Upper lobe of right lung (tissue), 1 donor: ENCODE data around the gene MRPL28. TPM values are rescaled to one million over a fixed set of nuclear protein-coding genes. Genes with fewer than 3 reads are reported as not detected.
A peak's percentile ranks its signal among the peaks of the same experiment; 100 is the strongest.

Experiments used
- ATAC-seq: fragments of 200-7000 bp; cut with Tn5 transposase; one replicate; pipeline ENCODE4 v1.9.1; 2020; ENCODE audit warnings: mild to moderate bottlenecking, moderate library complexity
- DNase-seq: peaks from one replicate; pipeline ENCODE4 v3.0.0-alpha.2; 2020
- H3K27ac ChIP-seq: fragments of 200-600 bp; one replicate; pipeline ENCODE4 v1.8.0; 2022
- H3K27me3 ChIP-seq: fragments of 200-600 bp; one replicate; pipeline ENCODE4 v1.8.0; 2022; ENCODE audit warnings: mild to moderate bottlenecking
- H3K36me3 ChIP-seq: fragments of 200-600 bp; one replicate; pipeline ENCODE4 v1.8.0; 2022
- H3K4me1 ChIP-seq: fragments of 200-600 bp; one replicate; pipeline ENCODE4 v1.8.0; 2022
- H3K4me3 ChIP-seq: fragments of 200-600 bp; one replicate; pipeline ENCODE4 v1.8.0; 2022; ENCODE audit warnings: mild to moderate bottlenecking
- H3K9me3 ChIP-seq: fragments of 200-600 bp; one replicate; pipeline ENCODE4 v1.8.0; 2022
- CTCF ChIP-seq: fragments of 200-600 bp; IDR thresholded peaks from one replicate; pipeline ENCODE4 v1.8.0; 2022; ENCODE audit warnings: antibody characterized with exemption
- intact Hi-C: fragments of 100-400 bp; cut with DNase I; formaldehyde crosslinking; loops from one replicate; pipeline ENCODE4 v1.11.0; 2022
- total RNA-seq: library from RNA; stranded (reverse); fragmentation: NEBNext Ultra II Directional; extraction: Animal tissue kit (Norgen Biotek cat#: 25700); gene quantifications from one replicate; pipeline ENCODE4 v1.2.1, GENCODE V29; 2021
- donor health status: DM: no; HTN: yes; CAD: no; lungs with severe emphysema.

MRPL28 gene
- total RNA-seq, 1 donor from 2014 or later: 39.0 TPM

- ATAC-seq: no peak
- intact Hi-C loops: no loop called here
- no peak overlapping the region for H3K4me3 ChIP-seq
- TF ChIP-seq CTCF: no peak
- peaks cover 35% of the 10 kb centered on the region for H3K4me1 ChIP-seq
- no peak for DNase-seq
- no peaks in the 10 kb centered on the region for H3K36me3 ChIP-seq
- no peak overlapping the region for H3K27ac ChIP-seq
- no peaks in the 10 kb centered on the region for H3K27me3 ChIP-seq
- H3K9me3 ChIP-seq: no peaks in the 10 kb centered on the region
Observed at GRCh38 chr16:330741-331140, 39.6 kb downstream of the MRPL28 start.

GRCh38 chr16:325375-326145 is 44.8 kb downstream of the MRPL28 start:
- Histone ChIP-seq H3K9me3 (no peaks in the 10 kb centered on the region), H3K4me3 (peak overlapping the region; percentile 8), H3K36me3 (no peaks in the 10 kb centered on the region), H3K27ac (peak overlapping the region; percentile 88), H3K27me3 (no peaks in the 10 kb centered on the region), H3K4me1 (peaks cover 44% of the 10 kb centered on the region)
- intact Hi-C loops: no loop called here
- DNase-seq (no peak), ATAC-seq (no peak)
- no peak for TF ChIP-seq CTCF

GRCh38 chr16:324451-325334 is 45.6 kb downstream of the MRPL28 start:
- Histone ChIP-seq H3K4me1 (peaks cover 43% of the 10 kb centered on the region), H3K36me3 (no peaks in the 10 kb centered on the region), H3K27me3 (no peaks in the 10 kb centered on the region), H3K4me3 (peak overlapping the region; percentile 8), H3K27ac (no peak overlapping the region), H3K9me3 (no peaks in the 10 kb centered on the region)
- intact Hi-C loops: no loop called here
- DNase-seq (no peak), ATAC-seq (no peak)
- no peak for TF ChIP-seq CTCF

GRCh38 chr16:324201-324450 is 46.2 kb downstream of the MRPL28 start:
- intact Hi-C loops: no loop called here
- peaks cover 43% of the 10 kb centered on the region for H3K4me1 ChIP-seq
- no peaks in the 10 kb centered on the region for H3K27me3 ChIP-seq
- H3K4me3 ChIP-seq: no peak overlapping the region
- H3K27ac ChIP-seq: no peak overlapping the region
- TF ChIP-seq CTCF: no peak
- no peak for ATAC-seq
- no peak for DNase-seq
- no peaks in the 10 kb centered on the region for H3K9me3 ChIP-seq
- no peaks in the 10 kb centered on the region for H3K36me3 ChIP-seq

GRCh38 chr16:322476-323143 is 47.7 kb downstream of the MRPL28 start:
- Histone ChIP-seq H3K9me3 (no peaks in the 10 kb centered on the region), H3K36me3 (no peaks in the 10 kb centered on the region), H3K4me3 (no peak overlapping the region), H3K27ac (no peak overlapping the region), H3K4me1 (peaks cover 31% of the 10 kb centered on the region), H3K27me3 (no peaks in the 10 kb centered on the region)
- intact Hi-C loops: no loop called here
- DNase-seq (no peak), ATAC-seq (no peak)
- TF ChIP-seq CTCF: no peak
